Erythroblast (primary cell): ENCODE data around the gene OR2B2.
"Not testable (repeated sequence)": the region's sequence is repeated elsewhere in the genome, so short reads cannot be mapped to it uniquely, and the experiment has no call there.

ENCODE experiments used
- GATA1 ChIP-seq: IDR thresholded peaks from 2 replicates; pipeline ENCODE4 v1.6.1; 2011; ENCODE audit warnings: low read depth, mild to moderate bottlenecking, control low read depth, low read length, moderate library complexity
- POLR2A ChIP-seq: IDR thresholded peaks from 2 replicates; pipeline ENCODE4 v1.6.1; 2011; ENCODE audit warnings: mild to moderate bottlenecking, low read length

- not testable (repeated sequence) for TF ChIP-seq POLR2A, GATA1
Observed at GRCh38 chr6:27943072-27943471, 30.9 kb upstream of the OR2B2 start.
